D341Med (cell line): Measurements from ENCODE around the gene ESPNL.
"Not testable (repeated sequence)": the region's sequence is repeated elsewhere in the genome, so short reads cannot be mapped to it uniquely, and the experiment has no call there.

ENCODE experiments used
- DNase-seq: peaks from one replicate; pipeline ENCODE4 v3.0.0; 2012; ENCODE audit warnings: low spot score

ESPNL gene

GRCh38 chr2:238100049-238100820 is at the start of gene ESPNL:
TSS of gene ESPNL (plus strand) at chr2:238100340. CDS start at chr2:238100420, 80 bp downstream.
- DNase-seq: peak; percentile 53

- no peak for DNase-seq
Measured at GRCh38 chr2:238053191-238053776, 46.9 kb upstream of the ESPNL start.

- DNase-seq: no peak
Measured at GRCh38 chr2:238055841-238056240, 44.3 kb upstream of the ESPNL start.

GRCh38 chr2:238057696-238058575 is 42.2 kb upstream of the ESPNL start:
- DNase-seq: not testable (repeated sequence)

GRCh38 chr2:238059505-238059904 is 40.6 kb upstream of the ESPNL start:
- DNase-seq: no peak

GRCh38 chr2:238060096-238060541 is 40.0 kb upstream of the ESPNL start:
- DNase-seq: no peak

- DNase-seq: peak; percentile 97
Measured at GRCh38 chr2:238060542-238061314, 39.4 kb upstream of the ESPNL start, which contains the start of gene SCLY. TSS of gene SCLY (plus strand) at chr2:238061001. CDS start at chr2:238061055, 54 bp downstream.

- peak; percentile 52 for DNase-seq
Measured at GRCh38 chr2:238061315-238062202, 38.6 kb upstream of the ESPNL start.

- no peak for DNase-seq
Measured at GRCh38 chr2:238063414-238064189, 36.5 kb upstream of the ESPNL start.

- DNase-seq: no peak
Measured at GRCh38 chr2:238064376-238064775, 35.8 kb upstream of the ESPNL start.

GRCh38 chr2:238065071-238065846 is 34.9 kb upstream of the ESPNL start:
- no peak for DNase-seq

GRCh38 chr2:238066218-238066617 is 33.9 kb upstream of the ESPNL start:
- DNase-seq: no peak

- not testable (repeated sequence) for DNase-seq
Measured at GRCh38 chr2:238066718-238067117, 33.4 kb upstream of the ESPNL start.

- DNase-seq: no peak
Measured at GRCh38 chr2:238067939-238068338, 32.2 kb upstream of the ESPNL start.

- no peak for DNase-seq
Measured at GRCh38 chr2:238069021-238069709, 31.0 kb upstream of the ESPNL start.

GRCh38 chr2:238069877-238070276 is 30.3 kb upstream of the ESPNL start:
- no peak for DNase-seq

GRCh38 chr2:238075397-238075796 is 24.7 kb upstream of the ESPNL start:
- no peak for DNase-seq

GRCh38 chr2:238077292-238077691 is 22.8 kb upstream of the ESPNL start:
- DNase-seq: no peak
